GM23338 (cell line): ENCODE measurements around the gene NDUFA3. TPM values are rescaled to one million over a fixed set of nuclear protein-coding genes. Genes with fewer than 3 reads are reported as not detected.

Experiments
- ATAC-seq: fragments of 200-7000 bp; cut with Tn5 transposase; 3 replicates; pipeline ENCODE4 v1.9.1; 2020
- DNase-seq: peaks from one replicate; pipeline ENCODE4 v3.0.0-alpha.2; 2015; ENCODE audit warnings: low spot score
- H2AFZ ChIP-seq: fragments of 200-600 bp; sonication (generic); 2 replicates; pipeline ENCODE4 v1.8.0; 2016; ENCODE audit warnings: antibody characterized with exemption, mild to moderate bottlenecking, moderate library complexity
- H3F3A ChIP-seq: fragments of 200-600 bp; sonication (generic); replicated peaks from 2 replicates; pipeline ENCODE4 v1.8.0; 2017; ENCODE audit warnings: antibody characterized with exemption, mixed run types, low read depth
- H3K27ac ChIP-seq: fragments of 200-600 bp; sonication (generic); 2 replicates; pipeline ENCODE4 v1.6.1; 2016; ENCODE audit warnings: low read depth
- H3K27me3 ChIP-seq: fragments of 200-600 bp; sonication (generic); 2 replicates; pipeline ENCODE4 v1.8.0; 2016; ENCODE audit warnings: mild to moderate bottlenecking, mixed run types, moderate library complexity; ENCODE audit not compliant: insufficient read depth
- H3K36me3 ChIP-seq: fragments of 200-600 bp; sonication (generic); 2 replicates; pipeline ENCODE4 v1.8.0; 2016; ENCODE audit warnings: mild to moderate bottlenecking; ENCODE audit not compliant: insufficient read depth
- H3K4me1 ChIP-seq: fragments of 200-600 bp; sonication (generic); 2 replicates; pipeline ENCODE4 v1.8.0; 2016; ENCODE audit warnings: mild to moderate bottlenecking, moderate library complexity; ENCODE audit not compliant: insufficient read depth
- H3K4me2 ChIP-seq: fragments of 200-600 bp; sonication (generic); 2 replicates; pipeline ENCODE4 v1.7.1; 2017; ENCODE audit warnings: mixed run types
- H3K4me3 ChIP-seq: fragments of 200-600 bp; sonication (generic); 2 replicates; pipeline ENCODE4 v1.6.1; 2016; ENCODE audit warnings: mixed run types
- H3K79me2 ChIP-seq: fragments of 200-600 bp; sonication (generic); replicated peaks from 2 replicates; pipeline ENCODE4 v1.8.0; 2017; ENCODE audit warnings: mild to moderate bottlenecking; ENCODE audit not compliant: insufficient read depth
- H3K9me2 ChIP-seq: fragments of 200-600 bp; sonication (generic); 2 replicates; pipeline ENCODE4 v1.8.0; 2017; ENCODE audit not compliant: insufficient read depth
- H4K20me1 ChIP-seq: fragments of 200-600 bp; sonication (generic); replicated peaks from 2 replicates; pipeline ENCODE4 v1.8.0; 2017; ENCODE audit warnings: mild to moderate bottlenecking; ENCODE audit not compliant: insufficient read depth
- H3K27ac Mint-ChIP-seq: 2 replicates; pipeline ENCODE4 v1.8.0; 2020; ENCODE audit warnings: inconsistent platforms, mild to moderate bottlenecking, moderate library complexity, mixed read lengths
- H3K27me3 Mint-ChIP-seq: 3 replicates; pipeline ENCODE4 v1.8.0; 2022; ENCODE audit warnings: low read depth, mild to moderate bottlenecking, moderate library complexity, mixed read lengths, inconsistent platforms; ENCODE audit not compliant: insufficient read depth, poor library complexity
- H3K36me3 Mint-ChIP-seq: 3 replicates; pipeline ENCODE4 v1.8.0; 2021; ENCODE audit warnings: low read depth, mild to moderate bottlenecking, inconsistent platforms, moderate library complexity, mixed read lengths
- H3K4me1 Mint-ChIP-seq: 3 replicates; pipeline ENCODE4 v1.8.0; 2020; ENCODE audit warnings: mild to moderate bottlenecking, inconsistent platforms, mixed read lengths
- H3K4me3 Mint-ChIP-seq: 3 replicates; pipeline ENCODE4 v1.8.0; 2021; ENCODE audit warnings: moderate library complexity, mild to moderate bottlenecking, inconsistent platforms, mixed read lengths
- H3K9me3 Mint-ChIP-seq: 3 replicates; pipeline ENCODE4 v1.8.0; 2020; ENCODE audit warnings: moderate library complexity, mild to moderate bottlenecking, inconsistent platforms, mixed read lengths
- CREB1 ChIP-seq: fragments of 250-450 bp; sonication (Bioruptor Pico); IDR thresholded peaks from 2 replicates; pipeline ENCODE4 v1.5.0; 2020; ENCODE audit warnings: low read depth, mild to moderate bottlenecking, moderate library complexity
- EZH2 ChIP-seq: fragments of 200-600 bp; sonication (generic); IDR thresholded peaks from one replicate; pipeline ENCODE4 v1.8.0; 2017; ENCODE audit warnings: antibody characterized with exemption, mild to moderate bottlenecking, low read depth; ENCODE audit not compliant: unreplicated experiment
- EZH2phosphoT487 ChIP-seq: fragments of 200-600 bp; sonication (generic); IDR thresholded peaks from one replicate; pipeline ENCODE4 v1.8.1; 2018; ENCODE audit warnings: antibody characterized with exemption; ENCODE audit not compliant: unreplicated experiment
- JUNB ChIP-seq: IDR thresholded peaks from one replicate; pipeline ENCODE4 v1.6.1; 2016; ENCODE audit warnings: antibody characterized with exemption; ENCODE audit not compliant: unreplicated experiment
- NANOG ChIP-seq: IDR thresholded peaks from 2 replicates; pipeline ENCODE4 v1.6.1; 2016; ENCODE audit warnings: antibody characterized with exemption, borderline replicate concordance
- POLR2AphosphoS5 ChIP-seq: IDR thresholded peaks from 2 replicates; pipeline ENCODE4 v1.6.1; 2016; ENCODE audit warnings: antibody characterized with exemption, low read depth
- STAT1 ChIP-seq: IDR thresholded peaks from one replicate; pipeline ENCODE4 v1.6.1; 2016; ENCODE audit warnings: antibody characterized with exemption; ENCODE audit not compliant: unreplicated experiment
- ZNF114 ChIP-seq: fragments of 250-450 bp; sonication (Bioruptor Pico); IDR thresholded peaks from 2 replicates; pipeline ENCODE4 v1.5.0; 2020; ENCODE audit warnings: mild to moderate bottlenecking, moderate library complexity
- ZNF331 ChIP-seq: fragments of 250-450 bp; sonication (Bioruptor Pico); IDR thresholded peaks from 2 replicates; pipeline ENCODE4 v1.5.0; 2020; ENCODE audit warnings: low read depth, mild to moderate bottlenecking, moderate library complexity
- ZNF462 ChIP-seq: fragments of 250-450 bp; sonication (Bioruptor Pico); IDR thresholded peaks from 2 replicates; pipeline ENCODE4 v1.5.0; 2020; ENCODE audit warnings: mild to moderate bottlenecking, moderate library complexity
- polyA plus RNA-seq: library from polyadenylated mRNA; unstranded; fragments of >200 nt; fragmentation: Nextera tagmentation; extraction: Ambion mirVana; gene quantifications from 2 replicates; pipeline ENCODE4 v1.2.1, GENCODE V29; 2016
- total RNA-seq: library from RNA; depleted of rRNA; stranded (reverse); fragments of >200 nt; shearing (Covaris generic); gene quantifications from 2 replicates; pipeline ENCODE4 v1.2.3, GENCODE V29; 2014
- TF ChIP-seq, protein P1 (sequence below): IDR thresholded peaks from 2 replicates; pipeline ENCODE4 v1.6.1; 2016; ENCODE audit warnings: antibody characterized with exemption
- TF ChIP-seq, protein P2 (sequence below): IDR thresholded peaks from one replicate; pipeline ENCODE4 v1.6.1; 2018; ENCODE audit warnings: antibody characterized with exemption; ENCODE audit not compliant: unreplicated experiment
- TF ChIP-seq, protein P3 (sequence below), 2 experiments: fragments of 200-600 bp in 1 of 2; sonication (generic) in 1 of 2; conservative IDR thresholded peaks; 2 replicates each; pipeline versions ENCODE4 v1.5.1 to v1.6.1; 2016 to 2017; ENCODE audit warnings: antibody characterized with exemption in 2 of 2, low read depth in 2 of 2, mild to moderate bottlenecking in 2 of 2, moderate library complexity in 1 of 2

Gene NDUFA3
- total and polyA plus RNA-seq, 2 experiments from 2014 or later: 28.4 to 691 TPM

DNA sequence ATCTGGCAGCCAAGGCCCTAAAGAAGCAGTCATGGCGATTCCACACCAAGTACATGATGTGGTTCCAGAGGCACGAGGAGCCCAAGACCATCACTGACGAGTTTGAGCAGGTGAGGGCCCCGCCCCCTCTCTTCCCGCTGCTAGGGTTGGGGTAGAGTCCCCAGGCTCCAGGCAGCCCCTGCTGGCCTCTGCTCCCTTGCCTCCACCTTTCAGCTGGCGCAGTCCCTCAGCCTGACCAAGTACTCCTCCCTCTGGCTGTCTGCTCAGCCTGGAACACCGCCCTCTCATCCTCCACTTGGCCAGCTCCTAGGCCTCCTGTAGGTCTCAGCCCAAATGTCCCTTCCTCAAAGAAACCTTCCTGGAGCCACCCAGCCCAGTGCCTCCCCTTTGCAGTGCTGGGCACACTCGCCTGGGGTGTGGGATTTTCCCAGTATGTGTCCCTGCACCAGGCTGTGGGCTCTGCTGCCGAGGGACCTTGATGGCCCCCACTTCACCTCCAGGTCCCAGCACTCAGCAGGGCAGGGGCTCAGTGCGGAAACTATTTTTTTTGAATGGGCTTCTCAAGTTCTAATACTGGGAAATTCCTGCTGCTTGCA is 51.2 kb downstream of the NDUFA3 start:
- Histone ChIP-seq H3K27me3 (no peaks in the 10 kb centered on the region), H3K36me3 (peaks cover 27% of the 10 kb centered on the region), H3K4me3 (no peak overlapping the region), H3K9me2 (no peaks in the 10 kb centered on the region), H3K4me1 (peaks cover 3% of the 10 kb centered on the region; the same call in 1 of the 2 replicates), H4K20me1 (peaks cover 10% of the 10 kb centered on the region; the same call in 1 of the 2 replicates), H2AFZ (no peak overlapping the region), H3K79me2 (peaks cover 7% of the 10 kb centered on the region; the same call in 1 of the 2 replicates), H3F3A (peaks cover 26% of the 10 kb centered on the region), H3K27ac (no peak overlapping the region), H3K4me2 (no peak overlapping the region)
- peaks cover 78% of the 10 kb centered on the region for H3K36me3 Mint-ChIP-seq
- H3K9me3 Mint-ChIP-seq: peaks cover 2% of the 10 kb centered on the region; the same call in 2 of the 3 replicates
- no peak for TF ChIP-seq JUNB
- TF ChIP-seq ZNF462 (CRISPR knock-in tag): no peak
- TF ChIP-seq ZNF331 (CRISPR knock-in tag): no peak
- TF ChIP-seq CREB1: no peak
- no peak for TF ChIP-seq EZH2phosphoT487
- TF ChIP-seq, protein P1, sequence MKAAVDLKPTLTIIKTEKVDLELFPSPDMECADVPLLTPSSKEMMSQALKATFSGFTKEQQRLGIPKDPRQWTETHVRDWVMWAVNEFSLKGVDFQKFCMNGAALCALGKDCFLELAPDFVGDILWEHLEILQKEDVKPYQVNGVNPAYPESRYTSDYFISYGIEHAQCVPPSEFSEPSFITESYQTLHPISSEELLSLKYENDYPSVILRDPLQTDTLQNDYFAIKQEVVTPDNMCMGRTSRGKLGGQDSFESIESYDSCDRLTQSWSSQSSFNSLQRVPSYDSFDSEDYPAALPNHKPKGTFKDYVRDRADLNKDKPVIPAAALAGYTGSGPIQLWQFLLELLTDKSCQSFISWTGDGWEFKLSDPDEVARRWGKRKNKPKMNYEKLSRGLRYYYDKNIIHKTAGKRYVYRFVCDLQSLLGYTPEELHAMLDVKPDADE: no peak
- TF ChIP-seq, protein P2, sequence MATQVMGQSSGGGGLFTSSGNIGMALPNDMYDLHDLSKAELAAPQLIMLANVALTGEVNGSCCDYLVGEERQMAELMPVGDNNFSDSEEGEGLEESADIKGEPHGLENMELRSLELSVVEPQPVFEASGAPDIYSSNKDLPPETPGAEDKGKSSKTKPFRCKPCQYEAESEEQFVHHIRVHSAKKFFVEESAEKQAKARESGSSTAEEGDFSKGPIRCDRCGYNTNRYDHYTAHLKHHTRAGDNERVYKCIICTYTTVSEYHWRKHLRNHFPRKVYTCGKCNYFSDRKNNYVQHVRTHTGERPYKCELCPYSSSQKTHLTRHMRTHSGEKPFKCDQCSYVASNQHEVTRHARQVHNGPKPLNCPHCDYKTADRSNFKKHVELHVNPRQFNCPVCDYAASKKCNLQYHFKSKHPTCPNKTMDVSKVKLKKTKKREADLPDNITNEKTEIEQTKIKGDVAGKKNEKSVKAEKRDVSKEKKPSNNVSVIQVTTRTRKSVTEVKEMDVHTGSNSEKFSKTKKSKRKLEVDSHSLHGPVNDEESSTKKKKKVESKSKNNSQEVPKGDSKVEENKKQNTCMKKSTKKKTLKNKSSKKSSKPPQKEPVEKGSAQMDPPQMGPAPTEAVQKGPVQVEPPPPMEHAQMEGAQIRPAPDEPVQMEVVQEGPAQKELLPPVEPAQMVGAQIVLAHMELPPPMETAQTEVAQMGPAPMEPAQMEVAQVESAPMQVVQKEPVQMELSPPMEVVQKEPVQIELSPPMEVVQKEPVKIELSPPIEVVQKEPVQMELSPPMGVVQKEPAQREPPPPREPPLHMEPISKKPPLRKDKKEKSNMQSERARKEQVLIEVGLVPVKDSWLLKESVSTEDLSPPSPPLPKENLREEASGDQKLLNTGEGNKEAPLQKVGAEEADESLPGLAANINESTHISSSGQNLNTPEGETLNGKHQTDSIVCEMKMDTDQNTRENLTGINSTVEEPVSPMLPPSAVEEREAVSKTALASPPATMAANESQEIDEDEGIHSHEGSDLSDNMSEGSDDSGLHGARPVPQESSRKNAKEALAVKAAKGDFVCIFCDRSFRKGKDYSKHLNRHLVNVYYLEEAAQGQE: no peak
- no peak for TF ChIP-seq ZNF114 (CRISPR knock-in tag)
- no peak for TF ChIP-seq NANOG
- TF ChIP-seq EZH2: no peak
- TF ChIP-seq POLR2AphosphoS5: no peak
- TF ChIP-seq, protein P3, sequence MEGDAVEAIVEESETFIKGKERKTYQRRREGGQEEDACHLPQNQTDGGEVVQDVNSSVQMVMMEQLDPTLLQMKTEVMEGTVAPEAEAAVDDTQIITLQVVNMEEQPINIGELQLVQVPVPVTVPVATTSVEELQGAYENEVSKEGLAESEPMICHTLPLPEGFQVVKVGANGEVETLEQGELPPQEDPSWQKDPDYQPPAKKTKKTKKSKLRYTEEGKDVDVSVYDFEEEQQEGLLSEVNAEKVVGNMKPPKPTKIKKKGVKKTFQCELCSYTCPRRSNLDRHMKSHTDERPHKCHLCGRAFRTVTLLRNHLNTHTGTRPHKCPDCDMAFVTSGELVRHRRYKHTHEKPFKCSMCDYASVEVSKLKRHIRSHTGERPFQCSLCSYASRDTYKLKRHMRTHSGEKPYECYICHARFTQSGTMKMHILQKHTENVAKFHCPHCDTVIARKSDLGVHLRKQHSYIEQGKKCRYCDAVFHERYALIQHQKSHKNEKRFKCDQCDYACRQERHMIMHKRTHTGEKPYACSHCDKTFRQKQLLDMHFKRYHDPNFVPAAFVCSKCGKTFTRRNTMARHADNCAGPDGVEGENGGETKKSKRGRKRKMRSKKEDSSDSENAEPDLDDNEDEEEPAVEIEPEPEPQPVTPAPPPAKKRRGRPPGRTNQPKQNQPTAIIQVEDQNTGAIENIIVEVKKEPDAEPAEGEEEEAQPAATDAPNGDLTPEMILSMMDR (conservative IDR thresholded peaks at IDR 0.05; ENCODE audit: low read depth in 2 of 2): no peak
- no peak for TF ChIP-seq STAT1
- ATAC-seq (no peak), DNase-seq (no peak)
- H3K27me3 Mint-ChIP-seq: peaks cover 14% of the 10 kb centered on the region
- H3K27ac Mint-ChIP-seq: no peak overlapping the region
- H3K4me1 Mint-ChIP-seq: peaks cover 8% of the 10 kb centered on the region; the same call in 1 of the 3 replicates
- H3K4me3 Mint-ChIP-seq: no peak overlapping the region
